Measurements from ENCODE around the gene LSAMP.

DNA sequence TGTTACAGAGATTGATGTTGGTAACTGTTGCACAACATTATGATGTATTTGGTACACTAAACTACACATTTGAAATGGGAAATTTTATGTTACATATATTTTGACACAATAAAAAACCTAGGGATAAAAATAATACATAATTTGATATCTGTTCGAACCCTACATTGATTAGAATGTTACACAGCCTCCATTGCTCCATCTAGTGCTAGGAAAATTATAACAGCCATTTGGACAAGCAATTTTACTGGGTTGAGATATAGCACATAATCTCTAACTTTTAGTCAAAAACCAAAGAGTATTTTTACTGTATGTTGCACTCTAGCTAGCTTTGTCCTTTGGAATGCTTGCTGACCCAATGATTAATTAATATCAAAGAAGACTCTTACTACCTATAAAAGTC is 108.1 kb downstream of the LSAMP start:
- TF ChIP-seq, protein P1, sequence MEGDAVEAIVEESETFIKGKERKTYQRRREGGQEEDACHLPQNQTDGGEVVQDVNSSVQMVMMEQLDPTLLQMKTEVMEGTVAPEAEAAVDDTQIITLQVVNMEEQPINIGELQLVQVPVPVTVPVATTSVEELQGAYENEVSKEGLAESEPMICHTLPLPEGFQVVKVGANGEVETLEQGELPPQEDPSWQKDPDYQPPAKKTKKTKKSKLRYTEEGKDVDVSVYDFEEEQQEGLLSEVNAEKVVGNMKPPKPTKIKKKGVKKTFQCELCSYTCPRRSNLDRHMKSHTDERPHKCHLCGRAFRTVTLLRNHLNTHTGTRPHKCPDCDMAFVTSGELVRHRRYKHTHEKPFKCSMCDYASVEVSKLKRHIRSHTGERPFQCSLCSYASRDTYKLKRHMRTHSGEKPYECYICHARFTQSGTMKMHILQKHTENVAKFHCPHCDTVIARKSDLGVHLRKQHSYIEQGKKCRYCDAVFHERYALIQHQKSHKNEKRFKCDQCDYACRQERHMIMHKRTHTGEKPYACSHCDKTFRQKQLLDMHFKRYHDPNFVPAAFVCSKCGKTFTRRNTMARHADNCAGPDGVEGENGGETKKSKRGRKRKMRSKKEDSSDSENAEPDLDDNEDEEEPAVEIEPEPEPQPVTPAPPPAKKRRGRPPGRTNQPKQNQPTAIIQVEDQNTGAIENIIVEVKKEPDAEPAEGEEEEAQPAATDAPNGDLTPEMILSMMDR (IDR thresholded peaks at IDR 0.05): no peak
- TF ChIP-seq POLR2A (IDR thresholded peaks at IDR 0.05): no peak
